Endometrial microvascular endothelial cells (primary cell): Measurements from ENCODE around the gene EML4. TPM values are rescaled to one million over a fixed set of nuclear protein-coding genes. Genes with fewer than 3 reads are reported as not detected.

Experiments
- in situ Hi-C: cut with HindIII; loops from 2 replicates; pipeline ENCODE4 v1.10.0; 2017; ENCODE audit warnings: low sequenced_read_pairs, low pct_unique_long_range_greater_than_20kb; ENCODE audit errors: inconsistent ontology term
- total RNA-seq: library from RNA; depleted of rRNA; stranded (reverse); fragments of >200 nt; gene quantifications from one replicate; pipeline ENCODE4 v1.2.3, GENCODE V29; 2015; ENCODE audit errors: inconsistent ontology term

EML4 gene
- total RNA-seq, 1 donor from 2014 or later, result 19.5 TPM

- in situ Hi-C loops, result no loop called here
Measured at GRCh38 chr2:42214669-42215068, 45.5 kb downstream of the EML4 start.

GRCh38 chr2:42216694-42217093, 47.5 kb downstream of the EML4 start:
- in situ Hi-C loops, result no loop called here

GRCh38 chr2:42217307-42217706, 48.2 kb downstream of the EML4 start:
- in situ Hi-C loops, result no loop called here

GRCh38 chr2:42217914-42218313, 48.8 kb downstream of the EML4 start:
- in situ Hi-C loops, result no loop called here

GRCh38 chr2:42218712-42219111, 49.6 kb downstream of the EML4 start:
- in situ Hi-C loops, result no loop called here

- in situ Hi-C loops, result no loop called here
Measured at GRCh38 chr2:42219160-42219559, 50.0 kb downstream of the EML4 start.

- in situ Hi-C loops, result no loop called here
Measured at GRCh38 chr2:42220566-42220965, 51.4 kb downstream of the EML4 start.

- in situ Hi-C loops, result no loop called here
Measured at GRCh38 chr2:42223067-42223854, 54.1 kb downstream of the EML4 start.

- in situ Hi-C loops, result no loop called here
Measured at GRCh38 chr2:42223855-42224268, 54.7 kb downstream of the EML4 start.

- in situ Hi-C loops, result no loop called here
Measured at GRCh38 chr2:42224422-42225067, 55.4 kb downstream of the EML4 start.

- in situ Hi-C loops, result no loop called here
Measured at GRCh38 chr2:42225573-42225972, 56.4 kb downstream of the EML4 start.

GRCh38 chr2:42227491-42227890, 58.3 kb downstream of the EML4 start:
- in situ Hi-C loops, result no loop called here

GRCh38 chr2:42228101-42228500, 58.9 kb downstream of the EML4 start:
- in situ Hi-C loops, result no loop called here

- in situ Hi-C loops, result no loop called here
Measured at GRCh38 chr2:42229949-42230348, 60.8 kb downstream of the EML4 start.

GRCh38 chr2:42230891-42231290, 61.7 kb downstream of the EML4 start:
- in situ Hi-C loops, result no loop called here

GRCh38 chr2:42232024-42232423, 62.9 kb downstream of the EML4 start:
- in situ Hi-C loops, result no loop called here

- in situ Hi-C loops, result no loop called here
Measured at GRCh38 chr2:42233976-42234441, 64.9 kb downstream of the EML4 start.

- in situ Hi-C loops, result no loop called here
Measured at GRCh38 chr2:42236911-42237310, 67.8 kb downstream of the EML4 start.

GRCh38 chr2:42238644-42239288, 69.6 kb downstream of the EML4 start:
- in situ Hi-C loops, result no loop called here

GRCh38 chr2:42239289-42239661, 70.1 kb downstream of the EML4 start:
- in situ Hi-C loops, result no loop called here
